Ishikawa (cell line): Measurements from ENCODE around the gene DOC2A.

Experiments used
- CEBPB ChIP-seq: IDR thresholded peaks from 2 replicates; pipeline ENCODE4 v1.6.1; 2012
- CREB1 ChIP-seq: IDR thresholded peaks from 2 replicates; pipeline ENCODE4 v1.6.1; 2012; ENCODE audit warnings: low read depth
- EGR1 ChIP-seq: IDR thresholded peaks from 2 replicates; pipeline ENCODE4 v1.6.1; 2012
- EP300 ChIP-seq: IDR thresholded peaks from 2 replicates; pipeline ENCODE4 v1.6.1; 2012; ENCODE audit warnings: borderline replicate concordance
- FOXM1 ChIP-seq: IDR thresholded peaks from 2 replicates; pipeline ENCODE4 v1.6.1; 2012; ENCODE audit warnings: low read depth, borderline replicate concordance
- MAX ChIP-seq: IDR thresholded peaks from 2 replicates; pipeline ENCODE4 v1.6.1; 2012
- NFIC ChIP-seq: IDR thresholded peaks from 2 replicates; pipeline ENCODE4 v1.6.1; 2012
- RAD21 ChIP-seq: IDR thresholded peaks from 2 replicates; pipeline ENCODE4 v1.6.1; 2012; ENCODE audit warnings: low read depth
- REST ChIP-seq: IDR thresholded peaks from 2 replicates; pipeline ENCODE4 v1.6.1; 2012; ENCODE audit warnings: low read depth, mild to moderate bottlenecking
- TAF1 ChIP-seq: IDR thresholded peaks from 2 replicates; pipeline ENCODE4 v1.6.1; 2012; ENCODE audit warnings: low read depth, mild to moderate bottlenecking
- TCF12 ChIP-seq: IDR thresholded peaks from 2 replicates; pipeline ENCODE4 v1.6.1; 2012; ENCODE audit warnings: low read depth
- TEAD4 ChIP-seq: IDR thresholded peaks from 2 replicates; pipeline ENCODE4 v1.6.1; 2012
- USF1 ChIP-seq: IDR thresholded peaks from 2 replicates; pipeline ENCODE4 v1.6.1; 2012
- YY1 ChIP-seq: IDR thresholded peaks from 2 replicates; pipeline ENCODE4 v1.6.1; 2012; ENCODE audit warnings: low read depth
- ZBTB7A ChIP-seq: IDR thresholded peaks from 2 replicates; pipeline ENCODE4 v1.6.1; 2012; ENCODE audit warnings: low read depth

The DOC2A gene

GRCh38 chr16:29993903-29994599 lies 16.8 kb downstream of the DOC2A start:
- TF ChIP-seq EP300, result no peak
- no peak for TF ChIP-seq ZBTB7A
- TF ChIP-seq TCF12, result no peak
- no peak for TF ChIP-seq REST
- no peak for TF ChIP-seq TEAD4
- TF ChIP-seq YY1, result no peak
- no peak for TF ChIP-seq CEBPB
- TF ChIP-seq RAD21, result no peak
- no peak for TF ChIP-seq FOXM1

GRCh38 chr16:29993191-29993902 lies 17.5 kb downstream of the DOC2A start:
- TF ChIP-seq CREB1 (no peak), REST (no peak), EP300 (no peak), NFIC (no peak)

- TF ChIP-seq EGR1, result no peak
- no peak for TF ChIP-seq RAD21
- TF ChIP-seq TEAD4, result no peak
- TF ChIP-seq YY1, result no peak
- TF ChIP-seq CEBPB, result no peak
- no peak for TF ChIP-seq TCF12
- TF ChIP-seq REST, result no peak
- no peak for TF ChIP-seq FOXM1
- TF ChIP-seq CREB1, result no peak
- no peak for TF ChIP-seq USF1
- TF ChIP-seq TAF1, result no peak
- no peak for TF ChIP-seq ZBTB7A
- TF ChIP-seq EP300, result no peak
- TF ChIP-seq NFIC, result no peak
- no peak for TF ChIP-seq MAX
These were observed 18.4 kb downstream of the DOC2A start for GRCh38 chr16:29992344-29992967.

GRCh38 chr16:29991571-29991904 lies 19.3 kb downstream of the DOC2A start:
- TF ChIP-seq TAF1, result no peak
- no peak for TF ChIP-seq RAD21
- TF ChIP-seq REST, result no peak
- TF ChIP-seq CREB1, result no peak
- no peak for TF ChIP-seq CEBPB
